Lung (tissue), 12 donors: ENCODE data around the gene ACOT7. TPM values are rescaled to one million over a fixed set of nuclear protein-coding genes. Genes with fewer than 3 reads are reported as not detected.
A peak's percentile ranks its signal among the peaks of the same experiment; 100 is the strongest.

Experiments used
- ATAC-seq: fragments of 200-7000 bp; cut with Tn5 transposase; one replicate; pipeline ENCODE4 v1.9.1; 2020; ENCODE audit warnings: moderate number of reproducible peaks; ENCODE audit not compliant: insufficient read depth, low FRiP score
- DNase-seq, 3 donors: peaks; one replicate each; pipeline ENCODE4 v3.0.0-alpha.2; 2013 to 2017
- H3K27ac ChIP-seq, 2 donors: one replicate each; pipeline ENCODE4 v1.5.1; 2013; ENCODE audit warnings: mild to moderate bottlenecking in 2 of 2, moderate library complexity in 2 of 2, control low read depth in 1 of 2, inconsistent platforms in 1 of 2, low read depth in 1 of 2, low read length in 1 of 2
- H3K27me3 ChIP-seq, 3 donors: one replicate each; pipeline ENCODE4 v1.5.1; 2013; ENCODE audit warnings: low read length in 2 of 3; ENCODE audit not compliant: control insufficient read depth in 3 of 3, insufficient read depth in 3 of 3
- H3K36me3 ChIP-seq, 4 donors: one replicate each; pipeline ENCODE4 v1.5.1; 2013; ENCODE audit warnings: low read length in 4 of 4, mild to moderate bottlenecking in 1 of 4, moderate library complexity in 1 of 4; ENCODE audit not compliant: control insufficient read depth in 4 of 4, insufficient read depth in 4 of 4
- H3K4me1 ChIP-seq, 5 donors: one replicate each; pipeline ENCODE4 v1.5.1; 2013; ENCODE audit warnings: low read length in 5 of 5, mild to moderate bottlenecking in 2 of 5, moderate library complexity in 1 of 5; ENCODE audit not compliant: control insufficient read depth in 5 of 5, insufficient read depth in 5 of 5
- H3K4me3 ChIP-seq: one replicate; pipeline ENCODE4 v1.5.1; 2013; ENCODE audit warnings: mild to moderate bottlenecking, control low read depth, moderate library complexity
- H3K9ac ChIP-seq, 2 donors: one replicate each; pipeline ENCODE4 v1.5.1; 2013; ENCODE audit warnings: low read length in 2 of 2, control low read depth in 1 of 2; ENCODE audit not compliant: insufficient read depth in 1 of 2
- H3K9me3 ChIP-seq, 4 donors: one replicate each; pipeline ENCODE4 v1.5.1; 2013; ENCODE audit warnings: low read length in 3 of 4, mild to moderate bottlenecking in 1 of 4, moderate library complexity in 1 of 4; ENCODE audit not compliant: control insufficient read depth in 4 of 4, insufficient read depth in 3 of 4
- CTCF ChIP-seq: IDR thresholded peaks from 2 replicates; pipeline ENCODE4 v1.5.1; 2012; ENCODE audit warnings: mild to moderate bottlenecking; ENCODE audit errors: control extremely low read depth, extremely low read depth
- WGBS, 2 donors: extraction: QIAGEN DNeasy Blood & Tissue Kit; methylation state at CpG; one replicate each; pipeline ENCODE4 v1.1.7; 2013; 5-methylcytosine and 5-hydroxymethylcytosine counted together
- polyA plus RNA-seq, 2 donors: library from polyadenylated mRNA; stranded (reverse); fragments of 200-250 nt; gene quantifications; one replicate each; pipeline ENCODE4 v1.2.1, GENCODE V29; 2013
- total RNA-seq, 2 donors: library from RNA; depleted of rRNA in 1 of 2; stranded (reverse); fragments of >200 nt in 1 of 2; gene quantifications; one replicate each; pipeline ENCODE4 v1.2.1, GENCODE V29; 2014 to 2021
- donor health status: control.
- donor health status: control.
- donor health status: Bipolar disorder and iron deficiency.
- donor health status: healthy.
- donor health status: DM: yes; HTN: yes; CAD: no.

ACOT7 gene
- total and polyA plus RNA-seq, 4 donors = 8.8 to 37.4 (median 23.1) TPM

- H3K9ac ChIP-seq = no peak overlapping the region
- 88 to 91% methylated on average over 9 of the region's 9 CpGs for WGBS, 2 donors
- ATAC-seq (no peak), DNase-seq (no peak)
- H3K27ac ChIP-seq = no peak overlapping the region
- no peaks in the 10 kb centered on the region for H3K27me3 ChIP-seq
- no peak overlapping the region for H3K4me3 ChIP-seq
- H3K9me3 ChIP-seq = no peaks in the 10 kb centered on the region
- TF ChIP-seq CTCF = no peak
- H3K36me3 ChIP-seq = peaks cover 0 to 2% (median 0%) of the 10 kb centered on the region in 4 donors
- H3K4me1 ChIP-seq = peaks cover 0 to 15% (median 0%) of the 10 kb centered on the region in 5 donors
Observed at GRCh38 chr1:6278263-6278662, 115.3 kb downstream of the ACOT7 start.

DNA sequence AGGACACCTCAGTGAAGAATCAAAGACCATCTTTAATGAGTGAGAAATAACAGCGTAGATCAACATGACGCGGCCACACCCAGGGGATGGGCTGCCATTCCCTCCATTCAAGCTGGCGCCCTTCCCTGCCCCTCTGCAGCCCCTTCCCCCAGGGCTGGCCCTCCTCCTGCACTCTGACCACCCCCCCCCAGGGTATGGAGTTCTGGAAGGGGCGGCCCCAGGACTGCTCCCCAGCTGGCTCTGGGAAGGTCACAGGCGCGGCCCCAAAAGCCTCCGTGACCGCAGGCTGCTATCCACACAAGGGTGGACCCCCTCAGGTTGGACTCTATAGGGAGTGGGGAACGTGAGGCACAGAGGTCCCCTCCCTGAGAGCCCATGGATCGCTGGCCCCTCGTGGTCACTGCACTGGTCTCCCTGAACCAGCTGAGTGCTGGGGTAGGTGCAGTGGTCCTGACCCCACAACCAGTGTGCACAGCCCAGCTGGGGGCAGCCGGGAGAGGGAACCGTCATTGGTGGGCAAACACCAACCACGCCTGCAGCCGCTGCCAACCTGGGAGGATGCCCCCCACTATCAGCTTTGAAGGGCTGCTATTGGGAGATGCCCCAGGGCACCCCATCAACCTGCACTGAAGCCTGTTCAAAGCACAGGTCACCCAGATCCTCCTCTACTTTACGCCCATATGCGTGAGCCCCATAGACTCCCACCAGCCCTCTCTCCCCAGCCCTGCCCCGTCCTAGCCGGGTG lies 116.6 kb downstream of the ACOT7 start:
- no peak for ATAC-seq
- 93 to 94% methylated on average over 19 to 20 of the region's 20 CpGs for WGBS, 2 donors
- no peak for TF ChIP-seq CTCF
- peaks cover 0 to 2% (median 0%) of the 10 kb centered on the region in 4 donors for H3K36me3 ChIP-seq
- peaks cover 0 to 2% (median 0%) of the 10 kb centered on the region in 4 donors for H3K9me3 ChIP-seq
- H3K27me3 ChIP-seq = no peaks in the 10 kb centered on the region
- no peak overlapping the region for H3K9ac ChIP-seq
- no peak for DNase-seq
- peaks cover 0 to 20% (median 0%) of the 10 kb centered on the region in 5 donors for H3K4me1 ChIP-seq
- no peak overlapping the region for H3K4me3 ChIP-seq
- no peak overlapping the region for H3K27ac ChIP-seq

DNA sequence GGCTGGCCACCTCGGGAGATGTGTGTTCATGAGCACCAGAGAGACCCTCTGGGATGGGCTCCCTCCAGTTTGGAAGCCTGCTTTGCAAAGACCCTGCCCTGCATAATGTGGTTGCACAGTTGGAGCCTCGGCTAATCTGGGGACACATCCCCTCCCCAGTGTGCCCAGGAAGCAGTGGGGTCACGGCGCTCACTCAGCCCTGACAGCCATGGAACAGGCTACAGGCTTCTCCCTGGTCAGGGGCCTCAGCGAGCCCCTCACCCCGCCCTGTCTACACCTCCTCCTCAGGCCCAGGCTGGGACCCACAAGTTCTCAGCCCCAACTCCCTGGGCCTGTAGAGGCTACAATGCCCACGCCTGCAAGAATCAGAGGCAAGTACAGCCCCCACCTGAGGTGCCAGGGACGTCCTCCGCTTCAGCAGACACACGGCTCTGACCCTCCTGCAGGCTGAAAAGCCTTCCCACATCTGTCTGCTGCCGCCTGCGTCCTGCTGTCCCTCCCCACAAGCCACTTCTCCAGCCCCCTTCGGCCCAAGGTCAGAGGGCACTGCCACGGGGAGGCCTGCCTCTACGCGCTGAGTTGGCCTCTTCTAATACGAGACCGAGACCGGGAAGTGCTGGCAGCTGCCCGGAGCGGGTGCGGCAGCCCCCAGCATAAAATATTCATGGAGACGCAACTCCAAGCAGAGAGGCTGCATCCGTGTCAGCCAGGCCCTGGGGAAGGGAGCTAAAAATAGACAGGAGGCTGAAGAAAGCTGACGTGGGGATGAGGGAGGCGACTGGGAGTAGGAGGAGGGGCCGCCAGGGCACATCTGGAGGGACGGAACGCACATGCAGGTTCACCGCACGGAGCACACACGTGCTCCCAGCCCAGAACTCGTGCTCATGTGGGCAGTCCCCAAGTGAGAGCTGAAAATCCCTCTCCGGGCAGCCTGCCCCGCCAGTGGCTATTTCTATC lies 117.5 kb downstream of the ACOT7 start:
- H3K9ac ChIP-seq = peak overlapping the region in 1 of 2 donors; percentile 39
- peaks cover 0 to 2% (median 0%) of the 10 kb centered on the region in 4 donors for H3K9me3 ChIP-seq
- H3K4me1 ChIP-seq = peaks cover 0 to 28% (median 4%) of the 10 kb centered on the region in 5 donors
- H3K4me3 ChIP-seq = no peak overlapping the region
- ATAC-seq = no peak
- peak overlapping the region; percentile 38 to 68 for H3K27ac ChIP-seq
- no peaks in the 10 kb centered on the region for H3K27me3 ChIP-seq
- peaks cover 0 to 2% (median 0%) of the 10 kb centered on the region in 4 donors for H3K36me3 ChIP-seq
- WGBS, 2 donors = 74 to 81% methylated on average over 35 of the region's 35 CpGs
- TF ChIP-seq CTCF = no peak
- peak; percentile 78 to 89 (median 84) for DNase-seq
